WTC11 (cell line): Measurements from ENCODE around the gene ITFG1. TPM values are rescaled to one million over a fixed set of nuclear protein-coding genes. Genes with fewer than 3 reads are reported as not detected.

Experiments
- ATAC-seq: fragments of 200-7000 bp; cut with Tn5 transposase; 2 replicates; pipeline ENCODE4 v1.10.0; 2021; ENCODE audit warnings: mild to moderate bottlenecking, moderate library complexity
- CTCF ChIA-PET: fragments of 300-600 bp; sonication (Branson Sonifier 250); formaldehyde crosslinking; loops from one replicate; lab custom pipeline; 2021; ENCODE audit warnings: antibody characterized with exemption; lab: Charles Lee
- POLR2A ChIA-PET: fragments of 350-600 bp; sonication (Branson Sonifier 250); formaldehyde crosslinking; loops from one replicate; lab custom pipeline; 2021; ENCODE audit warnings: antibody characterized with exemption; lab: Charles Lee
- DNase-seq: peaks from one replicate; pipeline ENCODE4 v3.0.0; 2021; ENCODE audit warnings: low spot score
- H3K27ac Mint-ChIP-seq: 2 replicates; pipeline ENCODE4 v1.8.0; 2021; ENCODE audit warnings: mixed read lengths
- H3K27me3 Mint-ChIP-seq: 2 replicates; pipeline ENCODE4 v1.8.0; 2021; ENCODE audit warnings: low read depth, mild to moderate bottlenecking, moderate library complexity, mixed read lengths
- H3K36me3 Mint-ChIP-seq: 2 replicates; pipeline ENCODE4 v1.8.0; 2021; ENCODE audit warnings: mixed read lengths
- H3K4me1 Mint-ChIP-seq: 2 replicates; pipeline ENCODE4 v1.8.0; 2022; ENCODE audit warnings: mixed read lengths
- H3K4me3 Mint-ChIP-seq: 2 replicates; pipeline ENCODE4 v1.8.0; 2021; ENCODE audit warnings: mild to moderate bottlenecking, moderate library complexity, mixed read lengths
- H3K9me3 Mint-ChIP-seq: 2 replicates; pipeline ENCODE4 v1.8.0; 2021; ENCODE audit warnings: mixed read lengths
- CBFB ChIP-seq: sonication (generic); formaldehyde crosslinking; IDR thresholded peaks from 2 replicates; pipeline ENCODE4 v1.8.1; 2022; ENCODE audit warnings: mild to moderate bottlenecking, low read depth, missing genetic modification reagents
- CREM ChIP-seq: sonication (generic); formaldehyde crosslinking; IDR thresholded peaks from 2 replicates; pipeline ENCODE4 v1.8.1; 2022; ENCODE audit warnings: mild to moderate bottlenecking, missing genetic modification reagents, moderate library complexity
- ESRRA ChIP-seq: sonication (generic); formaldehyde crosslinking; IDR thresholded peaks from 2 replicates; pipeline ENCODE4 v1.8.1; 2022; ENCODE audit warnings: mild to moderate bottlenecking, missing genetic modification reagents, borderline replicate concordance
- FOXK1 ChIP-seq: sonication (generic); formaldehyde crosslinking; IDR thresholded peaks from 2 replicates; pipeline ENCODE4 v1.8.0; 2022; ENCODE audit warnings: mild to moderate bottlenecking, moderate library complexity, missing genetic modification reagents
- GABPB1 ChIP-seq: sonication (generic); formaldehyde crosslinking; IDR thresholded peaks from 2 replicates; pipeline ENCODE4 v1.8.1; 2023; ENCODE audit warnings: mild to moderate bottlenecking, missing genetic modification reagents
- JAZF1 ChIP-seq: fragments of 250-450 bp; sonication (Bioruptor Pico); IDR thresholded peaks from 2 replicates; pipeline ENCODE4 v1.9.0; 2021; ENCODE audit warnings: moderate library complexity, mild to moderate bottlenecking, inconsistent platforms
- RORB ChIP-seq: fragments of 250-450 bp; sonication (Bioruptor Pico); IDR thresholded peaks from 2 replicates; pipeline ENCODE4 v1.9.0; 2021; ENCODE audit warnings: mild to moderate bottlenecking
- SMAD3 ChIP-seq: sonication (generic); formaldehyde crosslinking; IDR thresholded peaks from 2 replicates; pipeline ENCODE4 v1.8.0; 2022; ENCODE audit warnings: missing genetic modification reagents, mild to moderate bottlenecking, borderline replicate concordance
- SMAD4 ChIP-seq: sonication (generic); formaldehyde crosslinking; IDR thresholded peaks from 2 replicates; pipeline ENCODE4 v1.8.0; 2022; ENCODE audit warnings: mild to moderate bottlenecking, missing genetic modification reagents
- ZBTB21 ChIP-seq: sonication (generic); formaldehyde crosslinking; IDR thresholded peaks from 2 replicates; pipeline ENCODE4 v1.8.1; 2023; ENCODE audit warnings: mild to moderate bottlenecking, missing genetic modification reagents, borderline replicate concordance
- ZNF138 ChIP-seq: sonication (generic); formaldehyde crosslinking; conservative IDR thresholded peaks from 2 replicates; pipeline ENCODE4 v1.8.1; 2022; ENCODE audit warnings: mild to moderate bottlenecking, moderate library complexity, missing genetic modification reagents
- ZNF423 ChIP-seq: fragments of 250-450 bp; sonication (Bioruptor Pico); IDR thresholded peaks from 2 replicates; pipeline ENCODE4 v2.1.2; 2022; ENCODE audit warnings: mild to moderate bottlenecking, moderate library complexity
- ZNF671 ChIP-seq: fragments of 250-450 bp; sonication (Bioruptor Pico); IDR thresholded peaks from 2 replicates; pipeline ENCODE4 v1.8.0; 2021; ENCODE audit warnings: mild to moderate bottlenecking
- total RNA-seq: library from RNA; stranded (reverse); gene quantifications from 3 replicates; pipeline ENCODE4 v1.2.3, GENCODE V29; 2021
- TF ChIP-seq, protein P1 (sequence below): sonication (generic); formaldehyde crosslinking; IDR thresholded peaks from 2 replicates; pipeline ENCODE4 v1.8.0; 2023; ENCODE audit warnings: missing genetic modification reagents, mild to moderate bottlenecking, borderline replicate concordance
- TF ChIP-seq, protein P2 (sequence below): sonication (generic); formaldehyde crosslinking; IDR thresholded peaks from 2 replicates; pipeline ENCODE4 v1.8.1; 2022; ENCODE audit warnings: low read depth, mild to moderate bottlenecking, moderate library complexity, missing genetic modification reagents, borderline replicate concordance
- TF ChIP-seq, protein P3 (sequence below): sonication (generic); formaldehyde crosslinking; IDR thresholded peaks from 2 replicates; pipeline ENCODE4 v1.8.0; 2023; ENCODE audit warnings: mild to moderate bottlenecking, missing genetic modification reagents
- TF ChIP-seq, protein P4 (sequence below): sonication (generic); formaldehyde crosslinking; IDR thresholded peaks from 2 replicates; pipeline ENCODE4 v1.8.1; 2023; ENCODE audit warnings: mild to moderate bottlenecking, missing genetic modification reagents, moderate library complexity
- TF ChIP-seq, protein P5 (sequence below): fragments of 200-600 bp; IDR thresholded peaks from 2 replicates; pipeline ENCODE4 v1.8.0; 2022; ENCODE audit warnings: antibody characterized with exemption
- TF ChIP-seq, protein P6 (sequence below): sonication (generic); formaldehyde crosslinking; IDR thresholded peaks from 2 replicates; pipeline ENCODE4 v1.8.0; 2022; ENCODE audit warnings: mild to moderate bottlenecking, missing genetic modification reagents
- TF ChIP-seq, protein P7 (sequence below): sonication (generic); formaldehyde crosslinking; IDR thresholded peaks from 2 replicates; pipeline ENCODE4 v1.8.1; 2023; ENCODE audit warnings: mild to moderate bottlenecking, missing genetic modification reagents
- TF ChIP-seq, protein P8 (sequence below): sonication (generic); formaldehyde crosslinking; IDR thresholded peaks from 2 replicates; pipeline ENCODE4 v1.8.0; 2023; ENCODE audit warnings: missing genetic modification reagents

Gene ITFG1
- total RNA-seq, 1 experiment from 2014 or later: 21.1 TPM

DNA sequence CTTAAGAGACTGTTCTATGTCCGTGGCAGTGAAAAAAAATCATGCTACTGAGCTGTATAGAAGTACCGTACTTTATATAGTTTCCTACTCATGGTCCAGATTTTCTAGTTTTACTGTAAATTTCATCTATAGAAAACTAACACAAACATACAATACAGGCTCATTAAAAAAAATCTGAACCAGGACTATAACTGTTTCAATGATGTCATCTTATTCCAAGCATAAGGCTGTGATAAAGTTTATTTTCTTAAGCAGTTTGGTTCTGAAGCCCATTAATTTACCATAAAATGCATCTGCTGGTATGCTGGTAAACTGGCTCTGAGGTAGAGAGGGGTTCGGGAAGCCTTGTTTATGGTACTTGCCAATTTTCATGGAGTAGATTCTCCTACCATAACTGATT lies 300.4 kb downstream of the ITFG1 start:
- ATAC-seq: no peak
- TF ChIP-seq SMAD3 (no peak), CBFB (CRISPR knock-in tag) (no peak), ESRRA (CRISPR knock-in tag) (no peak), FOXK1 (no peak), JAZF1 (CRISPR knock-in tag) (no peak), ZNF138 (CRISPR knock-in tag) (no peak), SMAD4 (CRISPR knock-in tag) (no peak), RORB (CRISPR knock-in tag) (no peak), CREM (no peak)
- TF ChIP-seq, protein P1, sequence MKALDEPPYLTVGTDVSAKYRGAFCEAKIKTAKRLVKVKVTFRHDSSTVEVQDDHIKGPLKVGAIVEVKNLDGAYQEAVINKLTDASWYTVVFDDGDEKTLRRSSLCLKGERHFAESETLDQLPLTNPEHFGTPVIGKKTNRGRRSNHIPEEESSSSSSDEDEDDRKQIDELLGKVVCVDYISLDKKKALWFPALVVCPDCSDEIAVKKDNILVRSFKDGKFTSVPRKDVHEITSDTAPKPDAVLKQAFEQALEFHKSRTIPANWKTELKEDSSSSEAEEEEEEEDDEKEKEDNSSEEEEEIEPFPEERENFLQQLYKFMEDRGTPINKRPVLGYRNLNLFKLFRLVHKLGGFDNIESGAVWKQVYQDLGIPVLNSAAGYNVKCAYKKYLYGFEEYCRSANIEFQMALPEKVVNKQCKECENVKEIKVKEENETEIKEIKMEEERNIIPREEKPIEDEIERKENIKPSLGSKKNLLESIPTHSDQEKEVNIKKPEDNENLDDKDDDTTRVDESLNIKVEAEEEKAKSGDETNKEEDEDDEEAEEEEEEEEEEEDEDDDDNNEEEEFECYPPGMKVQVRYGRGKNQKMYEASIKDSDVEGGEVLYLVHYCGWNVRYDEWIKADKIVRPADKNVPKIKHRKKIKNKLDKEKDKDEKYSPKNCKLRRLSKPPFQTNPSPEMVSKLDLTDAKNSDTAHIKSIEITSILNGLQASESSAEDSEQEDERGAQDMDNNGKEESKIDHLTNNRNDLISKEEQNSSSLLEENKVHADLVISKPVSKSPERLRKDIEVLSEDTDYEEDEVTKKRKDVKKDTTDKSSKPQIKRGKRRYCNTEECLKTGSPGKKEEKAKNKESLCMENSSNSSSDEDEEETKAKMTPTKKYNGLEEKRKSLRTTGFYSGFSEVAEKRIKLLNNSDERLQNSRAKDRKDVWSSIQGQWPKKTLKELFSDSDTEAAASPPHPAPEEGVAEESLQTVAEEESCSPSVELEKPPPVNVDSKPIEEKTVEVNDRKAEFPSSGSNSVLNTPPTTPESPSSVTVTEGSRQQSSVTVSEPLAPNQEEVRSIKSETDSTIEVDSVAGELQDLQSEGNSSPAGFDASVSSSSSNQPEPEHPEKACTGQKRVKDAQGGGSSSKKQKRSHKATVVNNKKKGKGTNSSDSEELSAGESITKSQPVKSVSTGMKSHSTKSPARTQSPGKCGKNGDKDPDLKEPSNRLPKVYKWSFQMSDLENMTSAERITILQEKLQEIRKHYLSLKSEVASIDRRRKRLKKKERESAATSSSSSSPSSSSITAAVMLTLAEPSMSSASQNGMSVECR (CRISPR knock-in tag): no peak
- TF ChIP-seq, protein P2, sequence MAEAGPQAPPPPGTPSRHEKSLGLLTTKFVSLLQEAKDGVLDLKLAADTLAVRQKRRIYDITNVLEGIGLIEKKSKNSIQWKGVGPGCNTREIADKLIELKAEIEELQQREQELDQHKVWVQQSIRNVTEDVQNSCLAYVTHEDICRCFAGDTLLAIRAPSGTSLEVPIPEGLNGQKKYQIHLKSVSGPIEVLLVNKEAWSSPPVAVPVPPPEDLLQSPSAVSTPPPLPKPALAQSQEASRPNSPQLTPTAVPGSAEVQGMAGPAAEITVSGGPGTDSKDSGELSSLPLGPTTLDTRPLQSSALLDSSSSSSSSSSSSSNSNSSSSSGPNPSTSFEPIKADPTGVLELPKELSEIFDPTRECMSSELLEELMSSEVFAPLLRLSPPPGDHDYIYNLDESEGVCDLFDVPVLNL (CRISPR knock-in tag): no peak
- TF ChIP-seq, protein P3, sequence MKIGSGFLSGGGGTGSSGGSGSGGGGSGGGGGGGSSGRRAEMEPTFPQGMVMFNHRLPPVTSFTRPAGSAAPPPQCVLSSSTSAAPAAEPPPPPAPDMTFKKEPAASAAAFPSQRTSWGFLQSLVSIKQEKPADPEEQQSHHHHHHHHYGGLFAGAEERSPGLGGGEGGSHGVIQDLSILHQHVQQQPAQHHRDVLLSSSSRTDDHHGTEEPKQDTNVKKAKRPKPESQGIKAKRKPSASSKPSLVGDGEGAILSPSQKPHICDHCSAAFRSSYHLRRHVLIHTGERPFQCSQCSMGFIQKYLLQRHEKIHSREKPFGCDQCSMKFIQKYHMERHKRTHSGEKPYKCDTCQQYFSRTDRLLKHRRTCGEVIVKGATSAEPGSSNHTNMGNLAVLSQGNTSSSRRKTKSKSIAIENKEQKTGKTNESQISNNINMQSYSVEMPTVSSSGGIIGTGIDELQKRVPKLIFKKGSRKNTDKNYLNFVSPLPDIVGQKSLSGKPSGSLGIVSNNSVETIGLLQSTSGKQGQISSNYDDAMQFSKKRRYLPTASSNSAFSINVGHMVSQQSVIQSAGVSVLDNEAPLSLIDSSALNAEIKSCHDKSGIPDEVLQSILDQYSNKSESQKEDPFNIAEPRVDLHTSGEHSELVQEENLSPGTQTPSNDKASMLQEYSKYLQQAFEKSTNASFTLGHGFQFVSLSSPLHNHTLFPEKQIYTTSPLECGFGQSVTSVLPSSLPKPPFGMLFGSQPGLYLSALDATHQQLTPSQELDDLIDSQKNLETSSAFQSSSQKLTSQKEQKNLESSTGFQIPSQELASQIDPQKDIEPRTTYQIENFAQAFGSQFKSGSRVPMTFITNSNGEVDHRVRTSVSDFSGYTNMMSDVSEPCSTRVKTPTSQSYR: no peak
- TF ChIP-seq, protein P4, sequence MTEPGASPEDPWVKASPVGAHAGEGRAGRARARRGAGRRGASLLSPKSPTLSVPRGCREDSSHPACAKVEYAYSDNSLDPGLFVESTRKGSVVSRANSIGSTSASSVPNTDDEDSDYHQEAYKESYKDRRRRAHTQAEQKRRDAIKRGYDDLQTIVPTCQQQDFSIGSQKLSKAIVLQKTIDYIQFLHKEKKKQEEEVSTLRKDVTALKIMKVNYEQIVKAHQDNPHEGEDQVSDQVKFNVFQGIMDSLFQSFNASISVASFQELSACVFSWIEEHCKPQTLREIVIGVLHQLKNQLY (CRISPR knock-in tag): no peak
- CTCF ChIA-PET: interaction anchor here (1.5 to 4.0 kb wide), 2 partner anchors 14 to 17 kb away, joined by 4 to 31 read pairs; partner anchors contain the start of gene NETO2
- no peaks in the 10 kb centered on the region for H3K27me3 Mint-ChIP-seq
- POLR2A ChIA-PET: no interaction called here
- DNase-seq: no peak
- peaks cover 7% of the 10 kb centered on the region for H3K4me1 Mint-ChIP-seq
- no peak overlapping the region for H3K27ac Mint-ChIP-seq
- H3K9me3 Mint-ChIP-seq: no peaks in the 10 kb centered on the region
- no peaks in the 10 kb centered on the region for H3K36me3 Mint-ChIP-seq
- no peak overlapping the region for H3K4me3 Mint-ChIP-seq

DNA sequence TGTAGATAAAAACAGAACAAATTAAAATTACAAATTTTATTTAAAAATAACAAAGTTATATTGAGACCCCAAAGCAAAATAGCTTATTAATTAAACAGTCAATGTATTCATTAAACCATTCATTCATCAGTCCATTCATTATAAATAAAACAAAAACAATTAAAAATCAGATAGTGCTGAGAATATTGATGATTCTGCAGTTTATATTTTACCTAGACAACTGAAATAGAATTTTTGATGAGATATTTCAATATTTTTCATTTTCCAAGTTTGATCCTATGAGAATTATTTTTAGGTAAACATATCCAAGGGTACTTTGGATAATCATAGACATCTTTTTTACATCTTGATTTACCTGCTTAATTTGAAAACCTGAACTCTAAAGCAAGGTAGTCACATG lies 301.9 kb downstream of the ITFG1 start:
- ChIA-PET CTCF (no interaction called here), POLR2A (no interaction called here)
- no peaks in the 10 kb centered on the region for H3K4me1 Mint-ChIP-seq
- no peaks in the 10 kb centered on the region for H3K27me3 Mint-ChIP-seq
- DNase-seq (no peak), ATAC-seq (no peak)
- H3K27ac Mint-ChIP-seq: no peak overlapping the region
- peaks cover under 1% of the 10 kb centered on the region for H3K9me3 Mint-ChIP-seq
- peaks cover 3% of the 10 kb centered on the region for H3K36me3 Mint-ChIP-seq
- no peak overlapping the region for H3K4me3 Mint-ChIP-seq
- TF ChIP-seq, protein P5, sequence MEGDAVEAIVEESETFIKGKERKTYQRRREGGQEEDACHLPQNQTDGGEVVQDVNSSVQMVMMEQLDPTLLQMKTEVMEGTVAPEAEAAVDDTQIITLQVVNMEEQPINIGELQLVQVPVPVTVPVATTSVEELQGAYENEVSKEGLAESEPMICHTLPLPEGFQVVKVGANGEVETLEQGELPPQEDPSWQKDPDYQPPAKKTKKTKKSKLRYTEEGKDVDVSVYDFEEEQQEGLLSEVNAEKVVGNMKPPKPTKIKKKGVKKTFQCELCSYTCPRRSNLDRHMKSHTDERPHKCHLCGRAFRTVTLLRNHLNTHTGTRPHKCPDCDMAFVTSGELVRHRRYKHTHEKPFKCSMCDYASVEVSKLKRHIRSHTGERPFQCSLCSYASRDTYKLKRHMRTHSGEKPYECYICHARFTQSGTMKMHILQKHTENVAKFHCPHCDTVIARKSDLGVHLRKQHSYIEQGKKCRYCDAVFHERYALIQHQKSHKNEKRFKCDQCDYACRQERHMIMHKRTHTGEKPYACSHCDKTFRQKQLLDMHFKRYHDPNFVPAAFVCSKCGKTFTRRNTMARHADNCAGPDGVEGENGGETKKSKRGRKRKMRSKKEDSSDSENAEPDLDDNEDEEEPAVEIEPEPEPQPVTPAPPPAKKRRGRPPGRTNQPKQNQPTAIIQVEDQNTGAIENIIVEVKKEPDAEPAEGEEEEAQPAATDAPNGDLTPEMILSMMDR: no peak
- TF ChIP-seq, protein P6, sequence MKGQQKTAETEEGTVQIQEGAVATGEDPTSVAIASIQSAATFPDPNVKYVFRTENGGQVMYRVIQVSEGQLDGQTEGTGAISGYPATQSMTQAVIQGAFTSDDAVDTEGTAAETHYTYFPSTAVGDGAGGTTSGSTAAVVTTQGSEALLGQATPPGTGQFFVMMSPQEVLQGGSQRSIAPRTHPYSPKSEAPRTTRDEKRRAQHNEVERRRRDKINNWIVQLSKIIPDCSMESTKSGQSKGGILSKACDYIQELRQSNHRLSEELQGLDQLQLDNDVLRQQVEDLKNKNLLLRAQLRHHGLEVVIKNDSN (CRISPR knock-in tag): no peak
- TF ChIP-seq GABPB1 (CRISPR knock-in tag) (no peak), ZNF671 (CRISPR knock-in tag) (no peak), ZNF138 (CRISPR knock-in tag) (no peak), ZNF423 (CRISPR knock-in tag) (no peak), ZBTB21 (CRISPR knock-in tag) (no peak)
- TF ChIP-seq, protein P7, sequence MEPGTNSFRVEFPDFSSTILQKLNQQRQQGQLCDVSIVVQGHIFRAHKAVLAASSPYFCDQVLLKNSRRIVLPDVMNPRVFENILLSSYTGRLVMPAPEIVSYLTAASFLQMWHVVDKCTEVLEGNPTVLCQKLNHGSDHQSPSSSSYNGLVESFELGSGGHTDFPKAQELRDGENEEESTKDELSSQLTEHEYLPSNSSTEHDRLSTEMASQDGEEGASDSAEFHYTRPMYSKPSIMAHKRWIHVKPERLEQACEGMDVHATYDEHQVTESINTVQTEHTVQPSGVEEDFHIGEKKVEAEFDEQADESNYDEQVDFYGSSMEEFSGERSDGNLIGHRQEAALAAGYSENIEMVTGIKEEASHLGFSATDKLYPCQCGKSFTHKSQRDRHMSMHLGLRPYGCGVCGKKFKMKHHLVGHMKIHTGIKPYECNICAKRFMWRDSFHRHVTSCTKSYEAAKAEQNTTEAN (CRISPR knock-in tag): no peak
- TF ChIP-seq, protein P8, sequence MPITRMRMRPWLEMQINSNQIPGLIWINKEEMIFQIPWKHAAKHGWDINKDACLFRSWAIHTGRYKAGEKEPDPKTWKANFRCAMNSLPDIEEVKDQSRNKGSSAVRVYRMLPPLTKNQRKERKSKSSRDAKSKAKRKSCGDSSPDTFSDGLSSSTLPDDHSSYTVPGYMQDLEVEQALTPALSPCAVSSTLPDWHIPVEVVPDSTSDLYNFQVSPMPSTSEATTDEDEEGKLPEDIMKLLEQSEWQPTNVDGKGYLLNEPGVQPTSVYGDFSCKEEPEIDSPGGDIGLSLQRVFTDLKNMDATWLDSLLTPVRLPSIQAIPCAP (CRISPR knock-in tag): no peak
